ENCODE data around the gene RNF38.

The RNF38 gene

DNA sequence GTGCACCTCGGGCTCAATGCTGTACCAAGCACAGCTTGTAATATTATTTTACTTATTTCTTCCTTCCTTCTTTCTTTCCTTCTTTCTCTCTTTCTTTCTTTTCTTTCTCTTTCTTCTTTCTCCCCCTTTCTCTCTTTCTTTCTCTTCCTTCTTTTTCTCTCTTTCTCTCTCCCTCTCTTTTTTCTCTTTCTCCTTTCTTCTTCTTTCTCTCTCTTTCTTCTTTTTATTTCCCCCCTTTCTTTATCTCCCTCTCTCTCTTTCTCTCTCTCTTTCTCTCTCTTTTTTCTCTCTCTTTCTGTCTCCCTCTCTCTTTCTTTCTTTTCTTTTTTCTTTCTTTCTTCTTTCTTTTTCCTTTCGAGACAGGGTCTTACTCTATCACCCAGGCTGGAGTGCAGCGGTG lies 109.1 kb downstream of the RNF38 start:
- no peak for DNase-seq

DNA sequence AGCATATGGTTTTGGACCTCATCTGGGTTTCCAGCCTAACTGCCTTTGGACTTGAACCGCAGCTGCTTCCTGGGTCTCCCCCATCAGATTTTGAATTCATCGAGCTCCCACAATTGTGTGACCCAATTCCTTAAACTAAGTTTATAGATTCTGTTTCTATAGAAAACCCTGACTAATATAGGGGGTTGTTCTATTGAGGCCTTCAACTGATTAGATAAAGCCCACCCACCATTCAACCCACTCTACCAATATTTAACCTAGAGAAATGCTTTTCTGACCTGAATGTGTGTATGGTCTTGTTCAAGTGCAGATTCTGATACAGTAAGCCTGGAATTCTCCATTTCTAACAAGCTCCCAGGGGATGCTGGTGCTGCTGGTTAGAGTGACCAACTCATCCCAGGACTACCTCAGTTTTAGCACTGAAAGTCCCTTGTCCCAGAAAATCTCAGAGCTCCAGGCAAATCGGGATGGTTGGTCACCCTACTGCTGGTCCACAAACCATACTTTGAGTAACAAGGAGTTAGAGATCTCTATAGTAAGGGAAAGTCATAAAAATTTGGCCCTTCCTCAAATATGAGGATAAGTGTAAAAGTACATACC lies 110.1 kb downstream of the RNF38 start:
- no peak for DNase-seq

DNA sequence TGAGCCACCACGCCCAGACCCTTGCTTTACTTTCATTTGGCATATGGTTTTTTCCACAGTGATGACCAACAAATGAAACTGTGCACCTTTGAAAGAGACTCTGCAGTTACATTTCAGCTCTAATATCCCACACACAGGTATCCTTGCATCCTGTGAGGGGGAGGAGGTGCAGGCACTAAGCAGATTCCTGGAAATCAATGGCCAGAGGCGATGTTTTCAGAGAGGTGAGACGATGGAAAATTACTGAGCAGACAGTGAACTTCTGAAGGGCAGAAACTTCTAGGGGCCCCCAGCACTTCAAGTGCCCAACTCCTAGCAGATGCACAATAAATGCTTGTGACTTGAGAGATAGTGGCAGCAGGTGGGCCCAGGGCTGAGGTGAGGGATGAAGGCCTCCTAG lies 112.0 kb downstream of the RNF38 start:
- no peak for DNase-seq
